COLO668 (cell line): ENCODE measurements around the gene LARGE1.
A peak's percentile ranks its signal among the peaks of the same experiment; 100 is the strongest.

Source experiments
- DNase-seq: peaks from one replicate; lab custom pipeline; 2025; ENCODE audit not compliant: unreplicated experiment; lab: John Stamatoyannopoulos, UW

Gene LARGE1

GRCh38 chr22:33825761-33826160 is 94.5 kb downstream of the LARGE1 start:
- DNase-seq: no peak

DNA sequence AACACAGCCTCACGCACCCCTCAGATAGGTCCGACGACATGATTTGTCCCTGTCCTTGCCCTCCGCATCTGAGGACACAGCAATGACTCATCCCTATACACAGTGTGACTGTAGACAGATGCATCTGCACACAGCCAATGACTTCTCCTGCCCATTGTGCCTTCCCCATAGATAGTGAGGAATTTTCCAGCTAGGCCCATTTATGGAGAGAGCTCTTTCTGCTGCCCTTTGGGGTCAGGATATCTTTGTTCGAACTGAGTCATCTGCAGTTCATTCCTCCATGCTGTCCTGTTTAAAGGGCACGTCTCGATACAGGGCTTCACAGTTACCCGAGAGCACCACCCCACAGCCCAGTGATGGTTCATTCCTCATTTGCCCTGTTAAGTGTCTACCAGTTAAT is 96.7 kb downstream of the LARGE1 start:
- no peak for DNase-seq

DNA sequence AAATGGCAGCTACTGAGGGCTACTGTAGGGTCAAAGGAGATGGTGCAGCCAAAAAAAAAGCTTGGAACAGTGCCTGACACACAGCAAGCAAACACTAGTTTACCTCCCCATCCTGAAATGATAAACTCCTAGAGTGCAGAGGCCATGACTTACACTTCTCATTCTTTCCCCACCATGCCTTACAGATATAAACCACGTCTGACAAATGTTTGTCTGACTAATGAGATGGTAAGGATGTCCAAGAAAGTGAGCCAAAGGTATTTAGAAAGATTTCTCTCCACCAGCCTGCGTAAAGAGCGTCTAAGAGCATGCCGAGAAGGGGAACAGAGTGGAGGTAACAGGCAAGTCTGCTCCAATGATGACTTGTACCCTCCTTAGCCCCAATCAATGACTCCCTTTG is 99.0 kb downstream of the LARGE1 start:
- no peak for DNase-seq

DNA sequence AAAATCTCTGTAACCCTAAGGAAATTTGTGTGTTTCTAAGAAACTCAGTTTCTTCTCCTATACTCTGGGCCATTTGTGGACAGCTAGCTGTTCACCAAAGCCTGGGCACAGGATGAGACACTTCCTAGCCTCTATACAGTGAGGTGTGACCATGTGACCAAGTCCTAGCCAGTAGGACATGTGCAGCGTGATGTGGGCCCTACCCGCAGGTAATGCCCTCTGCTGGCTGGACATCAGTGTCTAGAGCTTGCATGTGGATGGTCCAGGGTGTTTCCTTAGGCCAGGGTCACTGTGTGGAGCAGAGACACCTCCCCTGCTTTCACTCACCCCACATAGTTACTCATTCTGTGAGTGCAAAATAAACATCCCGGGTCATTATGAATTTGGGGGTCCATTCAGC is 100.5 kb downstream of the LARGE1 start:
- no peak for DNase-seq

DNA sequence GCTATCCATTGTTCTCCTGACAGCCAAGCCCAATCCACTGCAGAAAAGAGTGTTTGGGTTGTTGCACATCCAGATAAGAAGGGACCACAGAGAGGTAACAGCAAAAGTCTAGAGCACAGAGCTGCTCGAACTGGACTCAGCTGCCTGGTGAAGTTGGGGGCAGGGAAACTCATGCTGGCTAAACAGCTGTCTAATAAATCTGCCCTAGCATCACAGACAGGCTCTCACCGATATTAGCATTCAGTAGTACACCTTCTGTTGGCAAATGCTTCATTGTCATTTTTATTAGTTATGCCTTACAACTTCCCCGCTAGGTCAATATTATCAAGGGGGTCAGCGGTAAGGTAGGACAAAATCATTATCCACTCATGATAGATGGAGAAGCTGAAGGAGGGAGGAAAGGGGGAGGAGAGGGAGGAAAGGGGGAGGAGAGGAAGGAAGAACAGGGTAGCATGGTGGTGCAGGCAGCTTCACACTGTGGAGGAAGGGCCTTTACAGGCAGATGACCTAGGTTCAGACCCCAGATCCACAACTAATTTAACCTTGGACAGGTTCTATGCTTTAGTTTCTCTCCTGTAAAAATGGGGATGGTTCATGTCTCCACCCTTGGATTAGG is 102.7 kb downstream of the LARGE1 start:
- DNase-seq: peak; percentile 32

GRCh38 chr22:33812360-33812977 is 107.8 kb downstream of the LARGE1 start:
- no peak for DNase-seq

DNA sequence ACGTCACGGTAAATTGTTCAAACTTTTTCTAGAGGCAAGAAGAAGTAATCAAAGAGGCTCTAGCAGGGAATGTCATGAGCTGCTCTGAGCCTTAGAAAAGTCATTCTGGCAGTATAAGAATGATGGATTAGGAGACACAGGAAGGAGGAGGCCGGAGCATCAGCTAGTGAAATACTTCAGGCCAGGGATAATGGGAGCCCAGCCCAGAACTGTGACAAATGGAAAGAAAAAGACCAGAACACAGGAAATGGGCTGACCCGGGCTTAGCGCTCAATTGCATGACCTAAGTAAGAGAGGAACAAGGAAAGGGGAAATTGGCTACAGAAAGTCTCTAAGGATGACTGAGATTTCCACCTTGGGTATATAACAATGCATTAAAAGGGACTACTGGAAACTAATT is 108.6 kb downstream of the LARGE1 start:
- no peak for DNase-seq

DNA sequence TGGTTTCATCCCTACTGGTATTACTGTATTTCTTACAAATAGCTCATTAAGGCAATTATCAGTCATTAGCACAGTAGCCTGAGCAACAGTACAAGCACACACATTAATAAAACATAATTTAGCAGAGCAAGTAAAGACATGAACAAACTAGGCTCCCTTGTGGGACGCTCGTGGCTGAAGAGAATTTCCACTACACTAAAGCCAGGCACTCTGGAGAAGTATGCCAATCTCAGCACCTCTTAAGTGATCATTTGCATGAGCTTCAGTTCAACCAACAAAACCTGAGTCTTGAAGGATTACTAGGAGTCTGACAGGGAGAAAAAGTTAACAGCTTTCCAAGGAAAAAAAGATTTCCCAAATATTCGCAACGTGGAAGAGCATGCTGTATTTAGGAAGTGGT is 109.1 kb downstream of the LARGE1 start:
- DNase-seq: no peak

GRCh38 chr22:33807470-33807869 is 112.8 kb downstream of the LARGE1 start:
- DNase-seq: no peak

DNA sequence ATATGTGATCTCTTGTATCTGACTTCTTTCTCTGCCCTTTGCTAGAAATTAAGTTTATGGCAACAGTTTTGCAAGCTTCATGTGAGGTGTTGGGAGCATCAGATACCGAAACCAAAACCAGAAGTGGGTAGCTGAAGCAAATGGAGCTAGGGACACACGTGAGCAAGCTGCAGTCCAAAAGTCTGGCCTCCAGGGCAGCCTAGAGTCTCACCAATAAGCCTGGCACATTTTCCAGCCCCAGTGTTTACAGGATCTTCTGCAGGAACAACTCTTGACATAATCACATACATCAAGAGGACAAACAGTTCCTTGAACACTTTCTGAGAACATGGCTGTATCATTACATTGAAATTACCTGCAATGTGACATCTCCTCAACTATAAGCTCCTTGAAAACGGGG is 114.1 kb downstream of the LARGE1 start:
- DNase-seq: no peak

DNA sequence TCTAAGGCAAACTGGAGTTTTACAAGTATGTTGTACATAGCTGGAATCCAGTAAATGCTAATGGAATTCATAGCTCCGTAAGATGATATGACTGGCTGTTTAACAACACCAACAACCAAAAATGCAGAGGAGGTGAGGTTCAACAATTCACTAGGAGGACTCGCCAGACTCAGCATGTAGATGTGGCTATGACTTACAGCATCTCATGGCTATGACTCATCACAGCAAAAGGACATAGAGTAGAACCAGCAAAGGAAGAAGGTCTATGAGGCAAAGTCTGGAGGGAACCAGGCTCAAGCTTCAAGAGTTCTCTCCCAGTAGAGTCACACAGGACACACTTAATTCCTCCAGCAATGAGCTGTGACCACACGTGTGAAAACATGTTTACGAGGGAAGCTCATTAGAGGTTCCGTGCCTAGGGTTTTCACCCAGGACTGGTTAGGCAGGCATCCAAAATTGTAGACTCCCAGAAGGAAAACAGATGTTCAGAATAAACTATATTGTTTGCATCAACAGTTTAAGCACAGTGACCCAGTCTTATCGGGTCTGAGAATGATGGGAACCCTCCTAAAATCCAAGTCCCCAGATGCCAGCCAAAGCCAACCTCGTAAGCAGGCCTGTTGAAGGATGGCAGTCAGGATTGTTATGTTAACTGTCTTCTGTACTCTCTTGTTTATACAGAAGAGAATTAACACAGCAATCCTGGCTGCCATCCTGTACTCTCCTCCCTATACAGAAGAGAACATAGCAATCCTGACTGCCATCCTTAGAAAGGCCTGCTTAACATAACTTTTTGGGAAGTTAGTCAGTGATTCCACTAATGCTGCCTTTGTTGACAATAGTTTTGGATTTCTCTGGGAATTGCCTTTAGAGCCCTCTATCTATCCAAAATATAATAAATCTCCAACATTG is 116.6 kb downstream of the LARGE1 start:
- DNase-seq: no peak

DNA sequence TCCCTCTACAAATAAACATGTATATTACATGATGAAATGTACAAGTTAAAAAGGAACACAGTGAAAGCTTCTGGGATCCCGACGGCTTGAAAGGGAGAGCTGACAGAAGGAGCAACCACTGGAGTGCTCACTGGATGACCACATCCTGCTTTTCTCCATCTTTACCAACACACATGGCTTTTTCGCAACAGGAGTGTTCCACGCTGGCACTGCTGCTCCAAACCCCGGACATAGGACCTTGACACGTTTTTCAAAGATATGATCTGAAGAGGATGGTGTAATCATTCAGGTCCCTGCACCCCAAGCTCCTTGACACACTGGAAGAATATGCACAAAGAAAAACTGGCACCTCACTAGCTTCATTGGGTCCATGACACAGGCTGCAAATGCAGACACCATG is 121.9 kb downstream of the LARGE1 start:
- no peak for DNase-seq

GRCh38 chr22:33796494-33796893 is 123.8 kb downstream of the LARGE1 start:
- DNase-seq: no peak

GRCh38 chr22:33793475-33793874 is 126.8 kb downstream of the LARGE1 start:
- DNase-seq: no peak

GRCh38 chr22:33792832-33793231 is 127.4 kb downstream of the LARGE1 start:
- peak; percentile 21 for DNase-seq

DNA sequence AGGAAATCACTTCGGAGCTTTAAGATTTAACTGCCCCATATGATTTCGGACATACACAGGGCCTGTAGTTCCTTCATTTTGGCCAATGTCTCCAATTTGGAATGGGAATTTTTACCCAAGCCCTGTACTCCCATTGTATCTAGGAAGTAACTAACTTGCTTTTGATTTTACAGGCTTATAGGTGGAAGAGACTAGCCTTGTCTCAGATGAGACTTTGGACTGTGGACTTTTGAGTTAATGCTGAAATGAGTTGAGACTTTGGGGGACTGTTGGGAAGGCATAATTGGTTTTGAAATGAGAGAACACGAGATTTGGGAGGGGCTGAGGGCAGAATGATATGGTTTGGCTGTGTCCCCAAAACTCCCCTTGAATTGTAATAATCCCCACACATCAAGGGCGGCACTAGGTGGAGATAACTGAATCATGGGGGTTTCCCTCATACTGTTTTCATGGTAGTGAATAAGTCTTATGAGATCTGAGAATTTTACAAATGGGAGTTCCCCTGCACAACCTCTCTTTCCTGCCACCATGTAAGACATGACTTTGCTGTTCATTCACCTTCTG is 130.5 kb downstream of the LARGE1 start:
- no peak for DNase-seq

DNA sequence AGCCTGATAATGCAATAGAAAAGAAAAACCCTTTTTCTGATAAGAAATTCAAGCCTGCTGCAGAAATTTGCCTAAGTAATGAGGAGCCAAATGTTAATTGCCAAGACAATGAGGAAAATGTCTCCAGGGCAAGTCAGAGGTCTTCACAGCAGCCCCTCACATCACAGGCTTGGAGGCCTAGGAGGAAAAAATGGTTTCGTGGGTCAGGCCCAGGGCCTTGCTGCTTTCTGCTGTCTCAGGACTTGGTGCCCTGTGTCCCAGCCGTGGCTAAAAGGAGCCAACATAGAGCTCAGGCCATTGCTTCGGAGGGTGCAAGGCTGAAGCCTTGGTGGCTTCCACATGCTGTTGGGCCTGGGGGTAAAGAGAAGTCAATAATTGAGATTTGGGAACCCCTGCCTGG is 131.3 kb downstream of the LARGE1 start:
- no peak for DNase-seq

- no peak for DNase-seq
Measured at GRCh38 chr22:33787645-33788456, 132.4 kb downstream of the LARGE1 start.

GRCh38 chr22:33786149-33786548 is 134.1 kb downstream of the LARGE1 start:
- no peak for DNase-seq

- DNase-seq: no peak
Measured at GRCh38 chr22:33785283-33785968, 134.8 kb downstream of the LARGE1 start.
